Astrocyte of the cerebellum (primary cell): ENCODE measurements around the gene RAB34.

Source experiments
- DNase-seq: peaks from one replicate; pipeline ENCODE4 v3.0.0-alpha.2; 2011; ENCODE audit warnings: low read depth
- H3K4me3 ChIP-seq: 2 replicates; pipeline ENCODE4 v1.5.1; 2011; ENCODE audit warnings: mild to moderate bottlenecking, low read depth, low read length, moderate library complexity
- CTCF ChIP-seq: IDR thresholded peaks from 2 replicates; pipeline ENCODE4 v1.5.1; 2012; ENCODE audit warnings: low read length, low read depth, moderate library complexity, mild to moderate bottlenecking; ENCODE audit errors: missing control alignments
- in situ Hi-C: cut with HindIII; loops from 2 replicates; pipeline ENCODE4 v1.10.0; 2017; ENCODE audit warnings: low sequenced_read_pairs

The RAB34 gene

GRCh38 chr17:28735242-28735722 is 17.6 kb upstream of the RAB34 start:
- no peak for DNase-seq
- H3K4me3 ChIP-seq: no peak overlapping the region
- in situ Hi-C loops: no loop called here
- TF ChIP-seq CTCF: no peak

- in situ Hi-C loops: no loop called here
- TF ChIP-seq CTCF: no peak
- no peak for DNase-seq
- no peak overlapping the region for H3K4me3 ChIP-seq
Measured at GRCh38 chr17:28734712-28735241, 17.1 kb upstream of the RAB34 start.

GRCh38 chr17:28733346-28733745 is 15.7 kb upstream of the RAB34 start:
- TF ChIP-seq CTCF: no peak
- no peak overlapping the region for H3K4me3 ChIP-seq
- DNase-seq: no peak
- in situ Hi-C loops: no loop called here

GRCh38 chr17:28729950-28730330 is 12.3 kb upstream of the RAB34 start:
- H3K4me3 ChIP-seq: no peak overlapping the region
- in situ Hi-C loops: loop anchor here (10.0 kb wide), 1 partner anchor 55 kb away; no protein-coding TSS in a partner anchor
- no peak for TF ChIP-seq CTCF
- no peak for DNase-seq

- TF ChIP-seq CTCF: no peak
- in situ Hi-C loops: loop anchor here (10.0 kb wide), 1 partner anchor 56 kb away; no protein-coding TSS in a partner anchor
- peak; percentile 79 for DNase-seq
- H3K4me3 ChIP-seq: peak within 1 kb of the TSS; percentile 73
Measured at GRCh38 chr17:28728364-28729200, 10.9 kb upstream of the RAB34 start, which contains the start of gene NEK8. TSS of gene NEK8 (plus strand) at chr17:28728788. CDS start at chr17:28728814, 26 bp downstream.

- in situ Hi-C loops: loop anchor here (10.0 kb wide), 1 partner anchor 58 kb away; no protein-coding TSS in a partner anchor
Measured at GRCh38 chr17:28726627-28727491, 9.2 kb upstream of the RAB34 start.

More at GRCh38 chr17:28726627-28727491, 9.2 kb upstream of the RAB34 start:
- DNase-seq: peak; percentile 86
- peak overlapping the region; percentile 73 for H3K4me3 ChIP-seq
- TF ChIP-seq CTCF: peak; percentile 98
